ENCODE measurements around the gene MAB21L3.
"Not testable (repeated sequence)": the region's sequence is repeated elsewhere in the genome, so short reads cannot be mapped to it uniquely, and the experiment has no call there.

Gene MAB21L3

DNA sequence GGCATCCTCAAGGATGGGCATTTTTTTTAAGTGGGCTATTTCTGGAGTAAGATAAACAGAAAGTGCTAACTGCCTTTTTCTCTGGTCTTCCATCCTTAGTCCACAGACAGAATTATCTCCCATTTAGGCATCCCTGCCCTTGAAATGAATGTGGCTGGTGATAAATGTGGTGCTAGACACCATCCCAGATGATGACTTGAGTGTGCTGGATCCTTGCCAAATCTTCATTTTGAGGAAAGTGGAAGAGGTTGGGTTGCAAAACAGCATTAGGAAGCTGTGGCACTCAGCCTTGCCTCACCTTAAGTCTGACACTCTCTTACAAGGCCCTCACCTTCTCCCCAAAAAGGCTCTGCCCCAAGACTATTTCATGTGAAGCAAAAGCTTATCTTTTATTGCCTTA, 19.2 kb downstream of the MAB21L3 start:
- in situ Hi-C loops (cut with HindIII; ENCODE audit: low pct_unique_long_range_greater_than_20kb, low sequenced_read_pairs), result no loop called here
- no peak for TF ChIP-seq JUND (IDR thresholded peaks at IDR 0.05; ENCODE audit: low read depth)
- DNase-seq (ENCODE audit: low read depth in 1 of 2, low spot score in 1 of 2), result no peak

GRCh38 chr1:116131170-116131569, 20.0 kb downstream of the MAB21L3 start:
- in situ Hi-C loops (cut with HindIII; ENCODE audit: low pct_unique_long_range_greater_than_20kb, low sequenced_read_pairs), result no loop called here
- TF ChIP-seq JUND (IDR thresholded peaks at IDR 0.05; ENCODE audit: low read depth), result no peak
- no peak for DNase-seq (ENCODE audit: low read depth in 1 of 2, low spot score in 1 of 2)

- DNase-seq (ENCODE audit: low read depth in 1 of 2, low spot score in 1 of 2), result no peak
- in situ Hi-C loops (cut with HindIII; ENCODE audit: low pct_unique_long_range_greater_than_20kb, low sequenced_read_pairs), result no loop called here
- TF ChIP-seq JUND (IDR thresholded peaks at IDR 0.05; ENCODE audit: low read depth), result no peak
These were observed 20.8 kb downstream of the MAB21L3 start for GRCh38 chr1:116131866-116132605.

DNA sequence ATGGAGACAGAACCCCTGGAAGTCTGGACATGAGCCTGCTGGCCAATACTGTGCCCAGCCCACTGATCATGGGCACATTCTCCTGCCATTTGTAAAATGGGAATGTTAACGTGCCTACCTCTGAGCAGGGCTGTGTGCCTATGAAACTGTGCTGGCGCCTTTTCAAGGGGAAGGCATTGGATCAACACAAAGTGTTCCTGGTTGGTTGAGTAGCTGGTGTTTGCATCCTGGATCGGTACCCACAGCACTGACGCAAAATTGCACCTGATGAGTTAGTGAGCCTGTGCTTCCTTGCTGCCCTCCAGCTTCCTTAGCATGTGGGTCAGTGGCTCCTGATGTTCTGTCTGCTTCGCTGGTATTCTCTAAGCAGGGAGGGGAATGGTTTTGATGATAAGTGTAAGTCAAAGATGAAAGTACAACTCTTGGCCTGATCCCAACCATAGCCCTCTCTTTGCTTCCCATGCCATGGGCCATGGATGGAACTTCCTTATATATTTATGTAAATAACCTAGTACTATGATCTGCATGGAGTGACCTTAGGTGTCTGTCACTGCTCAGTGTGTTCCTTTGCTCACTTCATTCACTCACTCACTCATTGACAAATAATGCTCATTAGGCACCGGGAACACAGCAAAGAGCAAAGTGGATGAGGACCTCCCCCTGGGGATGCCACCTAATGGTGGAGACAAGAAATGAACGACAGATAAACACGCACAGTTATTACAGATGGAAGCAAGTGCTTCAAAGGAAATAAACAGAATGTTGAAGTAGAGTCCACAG, 22.7 kb downstream of the MAB21L3 start:
- peak in 1 of 2 experiments; percentile 25 for DNase-seq (ENCODE audit: low read depth in 1 of 2, low spot score in 1 of 2)
- in situ Hi-C loops (cut with HindIII; ENCODE audit: low pct_unique_long_range_greater_than_20kb, low sequenced_read_pairs), result no loop called here
- no peak for TF ChIP-seq JUND (IDR thresholded peaks at IDR 0.05; ENCODE audit: low read depth)

- DNase-seq (ENCODE audit: low read depth in 1 of 2, low spot score in 1 of 2), result no peak
- in situ Hi-C loops (cut with HindIII; ENCODE audit: low pct_unique_long_range_greater_than_20kb, low sequenced_read_pairs), result no loop called here
These were observed 23.2 kb downstream of the MAB21L3 start for GRCh38 chr1:116134476-116134773.

DNA sequence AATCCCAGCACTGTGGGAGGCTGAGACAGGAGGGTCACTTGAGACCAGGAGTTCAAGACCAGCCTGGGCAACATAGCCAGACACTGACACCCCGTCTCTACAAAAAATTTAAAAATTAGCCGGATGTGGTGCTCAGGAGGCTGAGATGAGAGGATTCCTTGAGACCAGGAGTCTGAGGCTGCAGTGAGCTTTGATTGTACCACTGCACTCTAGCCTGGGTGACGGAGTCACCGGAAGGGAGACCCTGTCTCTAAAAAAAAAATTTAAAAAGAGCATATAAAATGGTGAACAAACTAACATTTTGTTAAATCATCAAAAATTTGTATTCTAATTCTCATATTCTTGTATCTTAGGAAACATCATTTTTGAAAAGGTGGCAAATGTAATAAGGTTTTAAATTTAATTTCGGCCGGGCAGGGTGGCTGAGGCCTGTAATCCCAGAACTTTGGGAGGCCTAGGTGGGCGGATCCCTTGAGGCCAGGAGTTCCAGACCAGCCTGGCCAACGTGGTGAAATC, 27.1 kb downstream of the MAB21L3 start:
- in situ Hi-C loops (cut with HindIII; ENCODE audit: low pct_unique_long_range_greater_than_20kb, low sequenced_read_pairs), result no loop called here
- no peak for DNase-seq (ENCODE audit: low read depth in 1 of 2, low spot score in 1 of 2)
- no peak for TF ChIP-seq JUND (IDR thresholded peaks at IDR 0.05; ENCODE audit: low read depth)

More at GRCh38 chr1:116134476-116134773, 23.2 kb downstream of the MAB21L3 start:
- TF ChIP-seq JUND (IDR thresholded peaks at IDR 0.05; ENCODE audit: low read depth), result no peak

DNA sequence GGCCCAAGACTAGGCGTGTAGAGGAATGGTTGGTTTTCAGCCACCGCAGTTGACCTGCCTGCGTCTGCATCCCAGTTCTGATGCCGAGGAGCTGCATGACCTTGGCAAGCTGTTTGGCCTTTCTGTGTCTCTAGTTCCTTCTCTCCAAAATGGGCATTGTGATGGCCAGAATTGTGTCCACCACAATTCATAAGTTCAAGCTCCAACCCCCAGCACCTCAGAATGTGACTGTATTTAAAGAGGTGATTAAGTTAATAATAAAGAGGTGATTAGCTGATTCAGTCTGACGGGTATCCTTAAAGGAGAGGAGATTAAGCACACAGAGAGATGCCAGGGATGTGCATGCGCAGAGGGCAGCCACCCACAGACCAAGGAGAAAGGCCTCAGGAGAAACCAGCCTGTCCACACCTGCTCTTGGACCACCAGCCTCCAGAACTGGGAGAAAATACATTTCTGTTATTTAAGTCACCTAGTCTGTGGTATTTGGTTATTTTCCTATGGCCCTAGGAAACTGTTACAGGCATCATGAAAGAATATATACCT, 28.5 kb downstream of the MAB21L3 start:
- TF ChIP-seq JUND (IDR thresholded peaks at IDR 0.05; ENCODE audit: low read depth), result no peak
- DNase-seq (ENCODE audit: low read depth in 1 of 2, low spot score in 1 of 2), result no peak
- in situ Hi-C loops (cut with HindIII; ENCODE audit: low pct_unique_long_range_greater_than_20kb, low sequenced_read_pairs), result no loop called here

GRCh38 chr1:116144151-116144550, 33.0 kb downstream of the MAB21L3 start:
- in situ Hi-C loops (cut with HindIII; ENCODE audit: low pct_unique_long_range_greater_than_20kb, low sequenced_read_pairs), result no loop called here
- no peak for TF ChIP-seq JUND (IDR thresholded peaks at IDR 0.05; ENCODE audit: low read depth)
- DNase-seq (ENCODE audit: low read depth in 1 of 2, low spot score in 1 of 2), result no peak

DNA sequence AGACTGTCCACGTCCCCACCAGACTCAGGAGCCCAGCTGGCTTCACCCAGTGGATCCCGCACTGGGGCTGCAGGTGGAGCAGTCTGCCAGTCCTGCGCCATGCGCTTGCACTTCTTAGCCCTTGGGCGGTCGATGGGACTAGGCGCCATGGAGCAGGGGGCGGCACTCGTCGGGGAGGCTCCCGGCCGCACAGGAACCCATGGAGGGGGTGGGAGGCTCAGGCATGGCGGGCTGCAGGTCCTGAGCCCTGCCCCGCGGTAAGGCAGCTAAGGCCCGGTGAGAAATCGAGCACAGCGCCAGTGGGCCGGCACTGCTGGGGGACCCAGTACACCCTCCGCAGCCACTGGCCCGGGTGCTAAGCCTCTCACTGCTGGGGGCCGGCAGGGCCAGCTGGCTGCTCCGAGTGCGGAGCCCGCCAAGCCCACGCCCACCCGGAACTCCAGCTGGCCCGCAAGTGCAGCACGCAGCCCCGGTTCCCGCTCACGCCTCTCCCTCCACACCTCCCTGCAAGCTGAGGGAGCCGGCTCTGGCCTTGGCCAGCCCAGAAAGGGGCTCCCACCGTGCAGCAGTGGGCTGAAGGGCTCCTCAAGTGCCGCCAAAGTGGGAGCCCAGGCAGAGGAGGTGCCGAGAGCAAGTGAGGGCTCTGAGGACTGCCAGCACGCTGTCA, 35.4 kb downstream of the MAB21L3 start:
- in situ Hi-C loops (cut with HindIII; ENCODE audit: low pct_unique_long_range_greater_than_20kb, low sequenced_read_pairs); DNase-seq (ENCODE audit: low read depth in 1 of 2, low spot score in 1 of 2): not testable (repeated sequence)

DNA sequence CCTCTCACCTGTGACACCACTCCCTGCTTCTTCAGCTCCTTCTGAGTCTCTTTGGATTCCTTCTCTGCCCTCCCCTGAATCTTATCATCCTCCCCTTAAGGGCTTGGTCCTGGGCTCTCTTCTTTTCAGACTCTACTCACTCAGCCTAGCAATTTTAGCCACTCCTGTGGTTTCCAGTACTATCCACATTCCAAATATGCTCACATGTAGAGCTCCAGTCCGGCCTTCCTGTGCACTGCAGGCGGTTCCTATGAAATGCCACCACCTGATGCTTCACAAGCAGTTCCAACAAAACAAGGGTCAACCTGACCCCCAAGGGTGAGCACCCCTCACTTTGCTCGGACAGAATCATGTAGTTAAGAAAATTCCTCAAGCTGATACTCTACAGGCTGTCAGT, 35.9 kb downstream of the MAB21L3 start:
- in situ Hi-C loops (cut with HindIII; ENCODE audit: low pct_unique_long_range_greater_than_20kb, low sequenced_read_pairs), result no loop called here
- TF ChIP-seq JUND (IDR thresholded peaks at IDR 0.05; ENCODE audit: low read depth), result no peak
- DNase-seq (ENCODE audit: low read depth in 1 of 2, low spot score in 1 of 2), result no peak

DNA sequence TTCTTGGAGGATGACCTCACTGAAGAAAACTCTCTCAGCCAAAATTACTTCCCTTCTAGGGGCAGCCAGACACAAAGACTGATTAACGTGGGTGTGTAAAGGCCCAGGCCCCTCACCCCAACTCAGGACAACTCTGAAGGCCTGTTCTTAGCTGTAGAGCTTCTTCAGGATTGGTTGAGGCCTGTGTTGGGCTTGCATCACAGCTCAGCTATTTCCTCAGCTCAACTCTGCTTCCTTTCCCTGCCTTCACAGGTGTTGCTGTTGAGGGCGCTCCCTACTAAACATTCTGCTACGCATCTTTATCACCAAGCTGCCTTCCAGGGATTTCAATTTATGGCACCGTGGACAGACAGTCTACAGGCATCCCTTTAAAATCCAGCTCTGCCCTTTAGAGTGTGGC, 36.8 kb downstream of the MAB21L3 start:
- no peak for DNase-seq (ENCODE audit: low read depth in 1 of 2, low spot score in 1 of 2)
- in situ Hi-C loops (cut with HindIII; ENCODE audit: low pct_unique_long_range_greater_than_20kb, low sequenced_read_pairs), result no loop called here
- TF ChIP-seq JUND (IDR thresholded peaks at IDR 0.05; ENCODE audit: low read depth), result no peak

- no peak for TF ChIP-seq JUND (IDR thresholded peaks at IDR 0.05; ENCODE audit: low read depth)
- DNase-seq (ENCODE audit: low read depth in 1 of 2, low spot score in 1 of 2), result no peak
- in situ Hi-C loops (cut with HindIII; ENCODE audit: low pct_unique_long_range_greater_than_20kb, low sequenced_read_pairs), result no loop called here
These were observed 37.8 kb downstream of the MAB21L3 start for GRCh38 chr1:116148967-116149366.

DNA sequence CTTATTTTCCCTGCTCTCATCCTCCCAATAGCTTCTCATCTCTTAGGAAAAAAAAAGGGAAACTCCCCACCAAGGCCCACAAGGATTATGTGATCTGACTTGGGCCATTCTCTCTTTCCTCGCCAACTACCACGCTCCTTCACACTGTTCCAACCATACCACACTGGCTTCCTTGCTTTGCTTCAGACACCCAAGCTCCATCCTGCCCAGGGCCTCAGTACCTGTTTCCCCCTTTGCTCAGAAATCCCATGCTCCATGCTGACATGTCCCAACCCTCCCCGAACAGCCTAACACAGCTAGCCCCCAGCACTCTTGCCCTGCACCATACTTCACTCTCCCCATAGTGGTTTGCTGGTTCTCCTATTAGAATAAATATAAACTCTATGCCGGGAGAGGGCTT, 39.2 kb downstream of the MAB21L3 start:
- DNase-seq (ENCODE audit: low read depth in 1 of 2, low spot score in 1 of 2), result no peak
- TF ChIP-seq JUND (IDR thresholded peaks at IDR 0.05; ENCODE audit: low read depth), result no peak
- in situ Hi-C loops (cut with HindIII; ENCODE audit: low pct_unique_long_range_greater_than_20kb, low sequenced_read_pairs), result no loop called here

Data from T47D (cell line).